ENCODE data around the gene IQGAP3. TPM values are rescaled to one million over a fixed set of nuclear protein-coding genes. Genes with fewer than 3 reads are reported as not detected.

Gene IQGAP3
- total and polyA plus RNA-seq, 10 donors: 0.24 to 2.2 (median 0.68) TPM

DNA sequence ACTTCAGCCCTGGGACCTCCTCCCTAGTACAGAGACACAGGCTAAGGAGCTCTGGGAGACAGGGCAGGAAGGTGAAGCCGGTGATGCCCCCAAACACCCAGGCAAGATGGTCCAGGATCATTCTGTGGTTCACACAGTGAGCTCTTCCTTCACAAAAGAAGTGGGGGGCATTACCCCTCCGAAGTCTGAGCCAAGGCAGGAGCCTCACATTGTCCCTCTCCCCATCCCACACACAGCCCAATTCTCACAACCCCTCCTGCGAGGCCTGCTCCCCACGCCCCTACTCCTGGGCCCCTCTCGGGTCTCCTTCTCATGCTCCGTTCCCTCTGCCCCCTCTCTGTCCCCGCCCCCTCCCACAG lies 82.5 kb downstream of the IQGAP3 start:
- H3K4me3 ChIP-seq: peak overlapping the region in 4 of 8 donors; percentile 4 to 54 (median 10)
- peak overlapping the region; percentile 58 to 100 (median 75) for H3K27ac ChIP-seq
- H3K27me3 ChIP-seq (replicated peaks in 1 of 7): no peaks in the 10 kb centered on the region
- DNase-seq: no peak
- H3K9me3 ChIP-seq: no peaks in the 10 kb centered on the region
- TF ChIP-seq POLR2A (IDR thresholded peaks at IDR 0.05): no peak
- no peak for TF ChIP-seq POLR2AphosphoS5 (IDR thresholded peaks at IDR 0.05)
- TF ChIP-seq, protein P1, sequence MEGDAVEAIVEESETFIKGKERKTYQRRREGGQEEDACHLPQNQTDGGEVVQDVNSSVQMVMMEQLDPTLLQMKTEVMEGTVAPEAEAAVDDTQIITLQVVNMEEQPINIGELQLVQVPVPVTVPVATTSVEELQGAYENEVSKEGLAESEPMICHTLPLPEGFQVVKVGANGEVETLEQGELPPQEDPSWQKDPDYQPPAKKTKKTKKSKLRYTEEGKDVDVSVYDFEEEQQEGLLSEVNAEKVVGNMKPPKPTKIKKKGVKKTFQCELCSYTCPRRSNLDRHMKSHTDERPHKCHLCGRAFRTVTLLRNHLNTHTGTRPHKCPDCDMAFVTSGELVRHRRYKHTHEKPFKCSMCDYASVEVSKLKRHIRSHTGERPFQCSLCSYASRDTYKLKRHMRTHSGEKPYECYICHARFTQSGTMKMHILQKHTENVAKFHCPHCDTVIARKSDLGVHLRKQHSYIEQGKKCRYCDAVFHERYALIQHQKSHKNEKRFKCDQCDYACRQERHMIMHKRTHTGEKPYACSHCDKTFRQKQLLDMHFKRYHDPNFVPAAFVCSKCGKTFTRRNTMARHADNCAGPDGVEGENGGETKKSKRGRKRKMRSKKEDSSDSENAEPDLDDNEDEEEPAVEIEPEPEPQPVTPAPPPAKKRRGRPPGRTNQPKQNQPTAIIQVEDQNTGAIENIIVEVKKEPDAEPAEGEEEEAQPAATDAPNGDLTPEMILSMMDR (IDR thresholded peaks at IDR 0.05 in 8 of 11, conservative IDR thresholded peaks at IDR 0.05 in 3 of 11): no peak
- peaks cover 79 to 100% (median 99%) of the 10 kb centered on the region in 6 donors for H3K4me1 ChIP-seq
- intact Hi-C loops (cut with DNase I; ENCODE audit: low total_unique reads): loop anchor here (10.0 kb wide), 1 partner anchor 115 kb away; the partner anchor contains the start of gene GPATCH4
- 24 to 31% (median 28%) methylated on average over 7 of the region's 7 CpGs for WGBS, 5 donors
- peaks cover 0 to 23% (median 2%) of the 10 kb centered on the region in 6 donors for H3K36me3 ChIP-seq

DNA sequence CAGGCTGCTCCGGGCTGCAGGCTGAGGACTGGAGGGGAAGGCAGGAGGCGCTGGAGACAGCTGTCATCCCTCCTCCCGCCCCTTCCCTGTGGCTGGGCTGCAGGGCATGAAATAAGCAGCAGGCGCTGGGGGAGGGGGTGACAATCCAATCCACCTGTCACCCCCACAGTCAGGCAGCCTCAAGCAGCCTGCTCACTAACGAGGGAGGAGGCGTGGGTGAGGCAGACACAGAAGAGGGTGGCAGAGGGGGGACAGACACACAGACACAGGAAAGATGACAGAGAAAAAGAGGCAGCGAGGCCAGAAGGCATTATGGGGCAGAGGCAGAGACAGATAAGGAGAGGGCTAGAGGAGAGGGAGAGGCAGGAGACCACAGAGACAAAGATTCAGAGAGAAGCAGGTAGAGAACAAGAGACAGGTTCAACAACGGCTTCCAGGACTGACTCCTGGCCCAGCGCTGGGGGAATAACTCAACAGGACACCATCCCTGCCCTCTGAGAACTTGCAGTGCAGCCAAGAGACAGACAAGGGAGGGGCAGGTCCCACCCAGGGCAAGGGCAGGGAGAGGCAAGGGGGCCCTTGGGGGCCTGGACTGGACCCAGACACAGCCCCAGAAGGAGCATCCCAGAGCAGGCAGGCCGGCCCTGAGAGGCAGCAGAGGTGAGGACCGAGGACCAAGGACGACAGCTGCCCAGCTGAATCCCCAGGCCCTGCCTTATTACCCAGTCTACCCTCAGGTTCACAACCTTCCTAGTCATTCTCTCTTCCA lies 83.0 kb downstream of the IQGAP3 start:
- Histone ChIP-seq H3K9me3 (no peaks in the 10 kb centered on the region), H3K36me3 (peaks cover 0 to 18% (median 0%) of the 10 kb centered on the region in 6 donors), H3K27me3 (replicated peaks in 1 of 7) (no peaks in the 10 kb centered on the region), H3K27ac (peak overlapping the region; percentile 58 to 100 (median 75)), H3K4me1 (peaks cover 73 to 100% (median 96%) of the 10 kb centered on the region in 6 donors), H3K4me3 (peak overlapping the region in 4 of 8 donors; percentile 3 to 54 (median 10))
- intact Hi-C loops (cut with DNase I; ENCODE audit: low total_unique reads): loop anchor here (10.0 kb wide), 1 partner anchor 115 kb away; the partner anchor contains the start of gene GPATCH4
- WGBS, 5 donors: 17 to 22% (median 21%) methylated on average over 12 of the region's 12 CpGs
- DNase-seq: no peak
- TF ChIP-seq POLR2AphosphoS5 (IDR thresholded peaks at IDR 0.05) (peak in 2 of 3 donors; percentile 53 to 56), POLR2A (IDR thresholded peaks at IDR 0.05) (no peak)
- TF ChIP-seq, protein P1 (IDR thresholded peaks at IDR 0.05 in 8 of 11, conservative IDR thresholded peaks at IDR 0.05 in 3 of 11): peak in 2 of 11 experiments; percentile 19 to 25

DNA sequence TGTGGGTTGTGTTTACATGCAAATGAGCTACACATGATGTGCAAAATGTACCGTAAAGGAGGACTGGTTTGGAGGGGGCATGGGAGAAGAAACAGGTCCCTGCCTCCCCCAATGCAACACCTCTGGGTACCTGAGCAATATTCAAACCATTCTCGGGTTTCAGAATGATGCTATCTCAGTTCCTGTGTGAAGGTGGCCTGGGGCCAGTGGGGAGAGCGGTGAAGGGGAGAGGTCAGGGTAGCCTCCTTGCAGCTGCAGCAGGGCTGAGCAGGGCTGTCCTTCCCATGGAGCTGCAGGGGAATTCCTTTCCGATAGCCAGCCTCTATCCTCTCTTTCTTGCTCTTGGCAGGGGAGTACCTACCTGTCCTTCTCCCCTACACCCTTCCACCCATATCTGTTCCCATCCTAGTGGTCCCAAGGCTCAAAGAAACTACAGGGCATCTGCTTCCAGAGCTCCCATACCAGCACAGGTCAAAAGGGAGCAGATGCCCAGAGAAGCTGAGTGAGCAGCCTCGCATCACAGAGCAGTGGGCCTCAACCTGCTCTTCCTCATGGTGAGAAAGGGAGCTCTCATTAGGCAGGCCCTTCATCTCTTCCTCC lies 83.7 kb downstream of the IQGAP3 start:
- H3K4me3 ChIP-seq: peak overlapping the region in 2 of 8 donors; percentile 3 to 54
- WGBS, 5 donors: 21 to 41% (median 34%) methylated on average over 5 of the region's 5 CpGs
- H3K4me1 ChIP-seq: peaks cover 69 to 100% (median 93%) of the 10 kb centered on the region in 6 donors
- H3K27me3 ChIP-seq (replicated peaks in 1 of 7): no peaks in the 10 kb centered on the region
- peaks cover 0 to 18% (median 0%) of the 10 kb centered on the region in 6 donors for H3K36me3 ChIP-seq
- H3K27ac ChIP-seq: peak overlapping the region; percentile 58 to 100 (median 75)
- intact Hi-C loops (cut with DNase I; ENCODE audit: low total_unique reads): loop anchor here (10.0 kb wide), 1 partner anchor 116 kb away; the partner anchor contains the start of gene GPATCH4
- H3K9me3 ChIP-seq: no peaks in the 10 kb centered on the region
- no peak for DNase-seq
- TF ChIP-seq, protein P1 (IDR thresholded peaks at IDR 0.05 in 8 of 11, conservative IDR thresholded peaks at IDR 0.05 in 3 of 11): peak in 1 of 11 experiments; percentile 25
- TF ChIP-seq POLR2A (IDR thresholded peaks at IDR 0.05) (no peak), POLR2AphosphoS5 (IDR thresholded peaks at IDR 0.05) (peak in 2 of 3 donors; percentile 26 to 41)
